GM21423 (cell line): ENCODE data around the gene SAMD4B.
"Not testable (repeated sequence)": the region's sequence is repeated elsewhere in the genome, so short reads cannot be mapped to it uniquely, and the experiment has no call there.

ENCODE experiments used
- ATAC-seq: cut with Tn5 transposase; IDR thresholded peaks from one replicate; pipeline ENCODE4 v1.9.1; 2021; ENCODE audit warnings: mild to moderate bottlenecking, moderate library complexity; ENCODE audit not compliant: unreplicated experiment

Gene SAMD4B

GRCh38 chr19:39341719-39342604 is at the start of gene SAMD4B:
TSS of gene SAMD4B (plus strand) at chr19:39342421. CDS start at chr19:39356894, 14,473 bp downstream.
- ATAC-seq, result peak; percentile 84

- ATAC-seq, result no peak
Observed at GRCh38 chr19:39293394-39293793, 48.8 kb upstream of the SAMD4B start.

DNA sequence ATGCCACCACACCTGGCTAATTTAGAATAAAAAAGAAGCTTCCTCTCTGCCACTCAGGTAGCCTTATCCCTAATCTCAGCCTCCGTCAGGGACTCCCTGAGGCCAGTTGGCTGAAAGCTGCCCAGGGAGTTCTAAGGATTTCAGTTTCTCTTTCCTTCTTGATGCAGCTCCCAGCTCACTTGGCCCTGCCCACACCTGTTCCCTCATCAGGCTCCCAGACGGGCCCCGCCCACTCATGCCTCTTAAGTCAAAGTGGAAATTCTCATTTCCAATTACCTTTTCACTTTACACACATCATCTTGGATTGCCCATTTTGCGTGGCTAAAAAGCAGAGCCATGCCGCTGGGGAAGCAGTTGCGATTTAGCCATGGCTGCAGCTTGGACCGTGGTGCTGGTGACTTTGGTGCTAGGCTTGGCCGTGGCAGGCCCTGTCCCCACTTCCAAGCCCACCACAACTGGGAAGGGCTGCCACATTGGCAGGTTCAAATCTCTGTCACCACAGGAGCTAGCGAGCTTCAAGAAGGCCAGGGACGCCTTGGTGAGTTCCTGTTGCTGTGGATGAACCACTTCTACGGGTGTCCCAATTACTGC is 46.1 kb upstream of the SAMD4B start, which contains the start of gene IFNL1:
TSS of gene IFNL1 (plus strand) at position 353 of the 591 bp plus-strand sequence. CDS start at position 368, 15 bp downstream.
- ATAC-seq, result no peak

DNA sequence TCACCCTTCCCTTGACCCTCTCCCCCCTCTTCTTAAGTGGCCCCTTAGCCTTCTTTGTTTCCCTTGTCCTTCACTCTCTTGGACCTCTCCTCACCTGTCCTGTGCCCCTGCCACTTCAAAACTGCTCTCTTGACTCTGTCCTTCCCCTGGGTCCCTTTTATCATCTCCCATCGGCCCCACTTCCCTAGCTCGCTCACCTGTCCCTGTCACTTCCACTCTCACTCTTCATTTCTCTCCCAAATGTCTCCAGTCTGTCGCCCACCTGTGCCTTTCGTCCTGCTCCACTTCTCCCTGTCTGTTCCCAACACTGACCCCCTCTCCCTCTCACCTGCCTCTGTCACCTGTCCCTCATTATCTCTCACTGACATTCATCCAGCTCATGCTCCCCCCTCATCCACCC is 45.3 kb upstream of the SAMD4B start:
- no peak for ATAC-seq

GRCh38 chr19:39297931-39298634 is 44.1 kb upstream of the SAMD4B start:
- no peak for ATAC-seq

GRCh38 chr19:39299404-39299803 is 42.8 kb upstream of the SAMD4B start:
- no peak for ATAC-seq

DNA sequence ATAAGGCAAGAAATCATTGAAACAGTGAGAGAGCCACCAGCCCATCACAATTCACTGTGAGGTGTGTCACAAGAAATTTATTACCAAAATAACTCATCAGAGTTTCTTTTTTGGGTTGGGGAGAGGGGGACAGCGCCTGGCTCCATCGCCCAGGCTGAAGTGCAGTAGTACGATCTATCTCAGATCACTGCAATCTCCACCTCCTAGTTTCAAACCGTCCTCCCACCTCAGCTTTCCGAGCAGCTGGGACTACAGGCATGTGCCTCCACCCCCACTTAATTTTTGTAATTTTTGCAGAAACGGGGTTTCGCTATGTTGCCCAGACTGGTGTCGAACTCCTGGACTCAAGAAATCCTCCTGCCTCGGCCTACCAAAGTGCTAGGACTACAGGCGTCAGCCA is 42.4 kb upstream of the SAMD4B start:
- no peak for ATAC-seq

DNA sequence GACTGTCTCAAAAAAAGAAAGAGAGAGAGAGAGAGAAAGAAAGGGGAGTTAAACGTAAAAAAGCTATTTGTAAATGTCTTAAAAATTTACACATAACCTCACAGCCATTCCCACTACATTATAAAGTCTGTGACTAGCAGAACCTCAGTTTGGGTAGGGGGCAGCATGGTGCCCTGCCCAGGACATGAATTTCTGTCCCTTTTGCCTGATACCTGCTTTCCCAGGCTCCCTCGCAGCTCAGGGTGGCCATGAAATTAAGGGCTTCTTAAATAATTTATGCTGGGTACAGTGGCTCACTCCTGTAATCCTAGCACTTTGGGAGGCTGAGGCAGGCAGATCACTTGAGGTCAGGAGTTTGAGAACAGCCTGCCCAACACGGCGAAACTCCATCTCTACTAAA is 41.2 kb upstream of the SAMD4B start:
- ATAC-seq, result no peak

GRCh38 chr19:39301562-39301961 is 40.7 kb upstream of the SAMD4B start:
- no peak for ATAC-seq

GRCh38 chr19:39303373-39304184 is 38.6 kb upstream of the SAMD4B start:
- ATAC-seq, result no peak

- ATAC-seq, result no peak
Observed at GRCh38 chr19:39304185-39304513, 38.1 kb upstream of the SAMD4B start.

- ATAC-seq, result no peak
Observed at GRCh38 chr19:39304701-39305571, 37.3 kb upstream of the SAMD4B start.

- ATAC-seq, result no peak
Observed at GRCh38 chr19:39306075-39306474, 36.1 kb upstream of the SAMD4B start.

- ATAC-seq, result no peak
Observed at GRCh38 chr19:39307046-39307821, 35.0 kb upstream of the SAMD4B start.

- no peak for ATAC-seq
Observed at GRCh38 chr19:39307822-39308530, 34.2 kb upstream of the SAMD4B start.

- ATAC-seq, result no peak
Observed at GRCh38 chr19:39308531-39309304, 33.5 kb upstream of the SAMD4B start.

GRCh38 chr19:39309305-39309670 is 32.9 kb upstream of the SAMD4B start:
- ATAC-seq, result not testable (repeated sequence)
